ENCODE measurements around the gene FNDC3B. TPM values are rescaled to one million over a fixed set of nuclear protein-coding genes. Genes with fewer than 3 reads are reported as not detected.

The FNDC3B gene
- total RNA-seq, 4 donors from 2014 or later = 49.7 to 188 (median 165) TPM

GRCh38 chr3:172135185-172135584 lies 95.8 kb downstream of the FNDC3B start:
- Histone ChIP-seq H3K4me1 (peaks cover 0 to 8% of the 10 kb centered on the region in 2 donors), H3K27ac (peak overlapping the region in 1 of 2 donors; percentile 64), H3K9me3 (no peaks in the 10 kb centered on the region), H3K4me3 (no peak overlapping the region), H3K36me3 (no peaks in the 10 kb centered on the region), H3K27me3 (no peaks in the 10 kb centered on the region)
- intact Hi-C loops (cut with DNase I; ENCODE audit: low total_unique reads) = loop anchor here (10.0 kb wide), 1 partner anchor 180 kb away; no protein-coding TSS in a partner anchor
- TF ChIP-seq, protein P1, sequence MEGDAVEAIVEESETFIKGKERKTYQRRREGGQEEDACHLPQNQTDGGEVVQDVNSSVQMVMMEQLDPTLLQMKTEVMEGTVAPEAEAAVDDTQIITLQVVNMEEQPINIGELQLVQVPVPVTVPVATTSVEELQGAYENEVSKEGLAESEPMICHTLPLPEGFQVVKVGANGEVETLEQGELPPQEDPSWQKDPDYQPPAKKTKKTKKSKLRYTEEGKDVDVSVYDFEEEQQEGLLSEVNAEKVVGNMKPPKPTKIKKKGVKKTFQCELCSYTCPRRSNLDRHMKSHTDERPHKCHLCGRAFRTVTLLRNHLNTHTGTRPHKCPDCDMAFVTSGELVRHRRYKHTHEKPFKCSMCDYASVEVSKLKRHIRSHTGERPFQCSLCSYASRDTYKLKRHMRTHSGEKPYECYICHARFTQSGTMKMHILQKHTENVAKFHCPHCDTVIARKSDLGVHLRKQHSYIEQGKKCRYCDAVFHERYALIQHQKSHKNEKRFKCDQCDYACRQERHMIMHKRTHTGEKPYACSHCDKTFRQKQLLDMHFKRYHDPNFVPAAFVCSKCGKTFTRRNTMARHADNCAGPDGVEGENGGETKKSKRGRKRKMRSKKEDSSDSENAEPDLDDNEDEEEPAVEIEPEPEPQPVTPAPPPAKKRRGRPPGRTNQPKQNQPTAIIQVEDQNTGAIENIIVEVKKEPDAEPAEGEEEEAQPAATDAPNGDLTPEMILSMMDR (IDR thresholded peaks at IDR 0.05) = no peak
- TF ChIP-seq POLR2A (IDR thresholded peaks at IDR 0.05) = no peak
- DNase-seq = no peak

DNA sequence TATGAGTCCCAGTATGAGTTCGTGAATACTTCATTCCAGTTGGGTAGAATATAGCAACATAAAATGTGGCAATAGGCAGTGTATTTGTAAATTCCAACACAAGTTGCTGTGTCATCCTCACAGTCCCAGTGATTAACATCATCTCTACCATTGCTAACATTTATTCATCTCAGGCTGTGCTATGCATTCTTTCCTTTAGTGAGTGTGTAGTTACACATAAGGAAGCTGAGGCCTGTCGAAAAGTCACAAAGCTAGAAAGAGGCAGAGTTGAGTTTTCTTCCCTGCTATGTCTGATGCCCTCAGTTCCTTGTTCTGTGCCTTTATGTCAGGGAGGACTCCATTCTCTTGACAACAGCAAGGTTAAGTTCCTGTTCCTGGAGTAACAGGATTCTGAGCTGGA lies 96.4 kb downstream of the FNDC3B start:
- H3K36me3 ChIP-seq = no peaks in the 10 kb centered on the region
- H3K4me3 ChIP-seq = no peak overlapping the region
- TF ChIP-seq, protein P1 (IDR thresholded peaks at IDR 0.05) = no peak
- no peak for TF ChIP-seq POLR2A (IDR thresholded peaks at IDR 0.05)
- H3K9me3 ChIP-seq = no peaks in the 10 kb centered on the region
- intact Hi-C loops (cut with DNase I; ENCODE audit: low total_unique reads) = loop anchor here (10.0 kb wide), 1 partner anchor 179 kb away; no protein-coding TSS in a partner anchor
- H3K27ac ChIP-seq = peak overlapping the region in 1 of 2 donors; percentile 64
- H3K27me3 ChIP-seq = no peaks in the 10 kb centered on the region
- DNase-seq = no peak
- peaks cover 3 to 8% of the 10 kb centered on the region in 2 donors for H3K4me1 ChIP-seq

- peak overlapping the region; percentile 64 to 65 for H3K27ac ChIP-seq
- no peak overlapping the region for H3K4me3 ChIP-seq
- H3K9me3 ChIP-seq = no peaks in the 10 kb centered on the region
- intact Hi-C loops (cut with DNase I; ENCODE audit: low total_unique reads) = loop anchor here (10.0 kb wide), 1 partner anchor 178 kb away; no protein-coding TSS in a partner anchor
- H3K4me1 ChIP-seq = peaks cover 3 to 10% of the 10 kb centered on the region in 2 donors
- no peak for TF ChIP-seq POLR2A (IDR thresholded peaks at IDR 0.05)
- TF ChIP-seq, protein P1 (IDR thresholded peaks at IDR 0.05) = no peak
- H3K36me3 ChIP-seq = no peaks in the 10 kb centered on the region
- DNase-seq = no peak
- H3K27me3 ChIP-seq = no peaks in the 10 kb centered on the region
These were observed 97.0 kb downstream of the FNDC3B start for GRCh38 chr3:172136330-172136729.

DNA sequence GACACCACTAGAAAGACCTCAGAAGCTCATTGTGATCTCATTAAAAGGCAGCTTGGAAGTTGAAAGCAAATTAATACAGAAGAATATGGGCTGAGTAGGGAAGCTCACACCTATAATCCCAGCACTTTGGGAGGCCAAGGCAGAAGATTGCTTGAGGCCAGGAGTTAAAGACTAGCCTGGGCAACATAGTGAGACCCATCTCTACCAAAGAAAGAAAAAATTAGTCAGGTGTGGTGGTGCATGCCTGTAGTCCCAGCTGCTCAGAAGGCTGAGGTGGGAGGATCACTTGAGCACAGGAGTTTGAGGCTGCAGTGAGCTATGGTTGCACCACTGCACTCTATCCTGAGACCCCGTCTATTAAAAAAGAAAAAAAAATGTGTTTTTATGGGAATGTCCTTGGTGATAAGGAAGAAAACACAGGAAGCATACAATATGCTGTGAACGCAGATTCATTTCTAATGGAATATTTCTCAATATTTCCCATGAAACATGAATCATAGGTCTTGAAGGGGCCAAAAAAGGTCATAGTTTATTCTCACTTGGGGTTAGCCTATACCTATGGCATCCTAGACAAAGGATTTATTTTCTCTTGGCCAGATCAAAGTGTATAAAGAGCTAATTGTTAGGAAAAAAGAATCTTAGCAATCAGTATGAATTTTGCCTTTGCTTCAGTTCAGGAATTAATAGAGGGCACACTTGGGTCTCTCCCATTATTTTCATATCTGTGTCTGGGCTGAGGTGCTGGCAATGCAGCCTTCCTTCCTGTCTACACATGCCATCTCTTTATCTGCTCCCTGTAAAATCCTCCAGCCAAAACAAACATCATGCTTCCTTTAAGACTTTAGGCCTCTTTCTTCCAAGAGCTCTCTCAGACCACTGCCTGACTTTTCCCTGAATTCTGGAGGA lies 98.2 kb downstream of the FNDC3B start:
- TF ChIP-seq, protein P1 (IDR thresholded peaks at IDR 0.05) = no peak
- no peak for TF ChIP-seq POLR2A (IDR thresholded peaks at IDR 0.05)
- no peaks in the 10 kb centered on the region for H3K9me3 ChIP-seq
- peak overlapping the region; percentile 64 to 65 for H3K27ac ChIP-seq
- no peak overlapping the region for H3K4me3 ChIP-seq
- H3K36me3 ChIP-seq = no peaks in the 10 kb centered on the region
- no peak for DNase-seq
- H3K4me1 ChIP-seq = peaks cover 3 to 21% of the 10 kb centered on the region in 2 donors
- intact Hi-C loops (cut with DNase I; ENCODE audit: low total_unique reads) = loop anchor here (10.0 kb wide), 1 partner anchor 177 kb away; no protein-coding TSS in a partner anchor
- H3K27me3 ChIP-seq = no peaks in the 10 kb centered on the region

DNA sequence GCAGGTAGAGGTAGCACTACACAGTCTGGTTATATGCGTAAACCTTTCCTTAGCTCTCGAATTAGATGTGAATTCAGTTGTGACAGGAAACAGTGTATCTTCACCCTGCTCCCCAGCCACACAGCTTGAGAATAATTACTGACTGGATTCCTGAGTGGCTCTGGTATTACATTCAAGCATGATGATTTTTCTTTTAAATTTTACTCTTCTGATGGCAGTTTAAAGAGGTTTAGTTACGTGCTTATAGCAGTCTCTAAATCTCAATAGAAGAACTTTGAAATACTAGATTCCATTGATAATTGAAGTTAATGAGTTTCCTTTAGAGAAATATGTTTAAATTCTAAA lies 98.8 kb downstream of the FNDC3B start:
- intact Hi-C loops (cut with DNase I; ENCODE audit: low total_unique reads) = loop anchor here (10.0 kb wide), 1 partner anchor 177 kb away; no protein-coding TSS in a partner anchor
- Histone ChIP-seq H3K9me3 (no peaks in the 10 kb centered on the region), H3K4me3 (no peak overlapping the region), H3K27me3 (no peaks in the 10 kb centered on the region), H3K27ac (peak overlapping the region; percentile 64 to 65), H3K4me1 (peaks cover 3 to 27% of the 10 kb centered on the region in 2 donors), H3K36me3 (no peaks in the 10 kb centered on the region)
- no peak for TF ChIP-seq POLR2A (IDR thresholded peaks at IDR 0.05)
- TF ChIP-seq, protein P1 (IDR thresholded peaks at IDR 0.05) = no peak
- DNase-seq = no peak
